Activated CD8-positive, alpha-beta T cell treated with anti-CD3 and anti-CD28 coated beads, Interleukin-2, amount 10 ng/mL, durations not matched to agents 7 days and 5 days (primary cell): ENCODE measurements around the gene PRR14L. TPM values are rescaled to one million over a fixed set of nuclear protein-coding genes. Genes with fewer than 3 reads are reported as not detected.
"Not testable (repeated sequence)": the region's sequence is repeated elsewhere in the genome, so short reads cannot be mapped to it uniquely, and the experiment has no call there.

Experiments used
- ATAC-seq: fragments of 150-1000 bp; cut with Tn5 transposase; one replicate; pipeline ENCODE4 v1.10.0; 2021; ENCODE audit warnings: moderate library complexity
- CTCF ChIA-PET: fragments of 350-600 bp; sonication (Branson Sonifier 250); formaldehyde crosslinking; loops from one replicate; lab custom pipeline; 2021; ENCODE audit warnings: antibody characterized with exemption; lab: Charles Lee
- POLR2A ChIA-PET: fragments of 350-600 bp; sonication (Branson Sonifier 250); formaldehyde crosslinking; loops from one replicate; lab custom pipeline; 2021; ENCODE audit warnings: antibody characterized with exemption; lab: Charles Lee
- DNase-seq: peaks from one replicate; pipeline ENCODE4 v3.0.0-alpha.2; 2020
- H3K27ac Mint-ChIP-seq: one replicate; pipeline ENCODE4 v1.8.0; 2021; ENCODE audit warnings: mild to moderate bottlenecking, mixed read lengths
- H3K27me3 Mint-ChIP-seq: one replicate; pipeline ENCODE4 v1.8.0; 2021; ENCODE audit warnings: low read depth, mixed read lengths
- H3K36me3 Mint-ChIP-seq: one replicate; pipeline ENCODE4 v1.8.0; 2021; ENCODE audit warnings: low read depth, mixed read lengths
- H3K4me1 Mint-ChIP-seq: one replicate; pipeline ENCODE4 v1.8.0; 2021; ENCODE audit warnings: low read depth, mixed read lengths
- H3K4me3 Mint-ChIP-seq: one replicate; pipeline ENCODE4 v1.8.0; 2021; ENCODE audit warnings: mild to moderate bottlenecking, mixed read lengths
- H3K9me3 Mint-ChIP-seq: one replicate; pipeline ENCODE4 v1.8.0; 2022; ENCODE audit warnings: mixed read lengths; ENCODE audit not compliant: insufficient read depth
- total RNA-seq, 2 experiments: library from RNA; stranded (reverse); gene quantifications; one replicate each; pipeline ENCODE4 v1.2.3, GENCODE V29; 2021

PRR14L gene
- 10 to 100 TPM; 64.0 to 65.3 TPM for total RNA-seq

DNA sequence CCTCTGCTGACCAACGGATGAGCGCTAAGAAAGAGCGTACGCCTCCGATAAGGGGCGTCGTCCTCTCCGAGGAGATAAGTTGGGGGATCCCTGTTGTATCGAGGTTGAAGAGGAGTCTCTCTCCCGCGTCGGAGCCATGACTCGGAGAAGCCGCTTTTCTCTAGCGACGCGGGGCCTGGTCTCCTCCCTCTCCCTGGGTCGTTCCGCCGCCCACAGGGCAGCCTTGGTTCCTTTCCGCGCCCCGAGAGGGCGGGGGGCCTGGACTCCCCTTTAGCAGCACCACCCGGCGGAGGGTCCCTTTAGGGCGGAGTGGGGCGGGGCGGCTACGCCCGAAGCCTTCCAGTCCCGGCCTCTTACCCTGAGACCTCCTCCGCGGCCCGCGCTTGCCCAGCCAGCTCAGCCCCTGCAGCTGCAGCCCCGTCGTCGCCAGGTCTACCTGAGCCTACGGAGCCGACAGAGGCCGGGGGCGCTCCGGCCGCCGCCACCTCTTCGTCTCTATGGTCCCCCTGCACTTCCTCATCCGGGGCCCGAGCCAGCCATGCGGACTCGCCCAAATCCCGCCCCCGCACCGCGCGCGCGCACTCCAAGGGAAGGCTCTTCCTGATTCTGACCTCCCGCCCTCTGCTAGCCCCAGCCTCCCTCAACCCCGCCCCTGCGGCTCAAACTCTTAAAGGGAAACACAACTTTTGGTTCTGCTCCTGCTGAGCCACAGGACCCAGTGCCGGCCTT lies at the start of gene PRR14L:
TSS of gene PRR14L (minus strand) at position 497 of the 729 bp plus-strand sequence. CDS start 11,272 bp downstream, outside the sequence.
- Mint-ChIP-seq H3K4me1 (peaks cover 52% of the 10 kb centered on the region), H3K4me3 (peak within 1 kb of the TSS; percentile 90), H3K27ac (peak within 1 kb of the TSS; percentile 96), H3K36me3 (peaks cover 22% of the 10 kb centered on the region), H3K27me3 (no peaks in the 10 kb centered on the region), H3K9me3 (no peaks in the 10 kb centered on the region)
- CTCF ChIA-PET = interaction anchor here (0.9 to 1.9 kb wide), 2 partner anchors 84 to 88 kb away, joined by 3 to 11 read pairs; partner anchors contain the start of gene PISD
- DNase-seq = peak; percentile 99
- peak; percentile 73 for ATAC-seq
- POLR2A ChIA-PET = interaction anchor here (1.0 to 1.2 kb wide), 2 partner anchors 11 to 88 kb away, joined by 3 read pairs; partner anchors contain the start of gene PISD

DNA sequence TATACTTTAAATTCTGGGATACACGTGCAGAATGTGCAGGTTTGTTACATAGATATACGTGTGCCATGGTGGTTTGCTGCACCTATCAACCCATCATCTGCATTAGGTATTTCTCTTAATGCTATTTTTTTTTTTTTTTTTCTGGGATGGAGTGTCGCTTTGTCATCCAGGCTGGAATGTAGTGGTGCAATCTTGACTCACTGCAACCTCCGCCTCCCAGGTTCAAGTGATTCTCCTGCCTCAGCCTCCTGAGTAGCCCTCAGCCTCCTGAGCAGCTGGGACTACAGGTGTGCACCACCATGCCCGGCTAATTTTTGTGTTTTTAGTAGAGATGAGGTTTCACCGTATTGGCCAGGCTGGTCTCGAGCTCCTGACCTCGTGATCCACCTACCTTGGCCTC lies 49.4 kb upstream of the PRR14L start:
- H3K9me3 Mint-ChIP-seq, ATAC-seq, H3K4me3 Mint-ChIP-seq, POLR2A ChIA-PET, H3K27ac Mint-ChIP-seq, H3K4me1 Mint-ChIP-seq, CTCF ChIA-PET, H3K27me3 Mint-ChIP-seq, DNase-seq: not testable (repeated sequence)
- peaks cover 39% of the 10 kb centered on the region for H3K36me3 Mint-ChIP-seq

DNA sequence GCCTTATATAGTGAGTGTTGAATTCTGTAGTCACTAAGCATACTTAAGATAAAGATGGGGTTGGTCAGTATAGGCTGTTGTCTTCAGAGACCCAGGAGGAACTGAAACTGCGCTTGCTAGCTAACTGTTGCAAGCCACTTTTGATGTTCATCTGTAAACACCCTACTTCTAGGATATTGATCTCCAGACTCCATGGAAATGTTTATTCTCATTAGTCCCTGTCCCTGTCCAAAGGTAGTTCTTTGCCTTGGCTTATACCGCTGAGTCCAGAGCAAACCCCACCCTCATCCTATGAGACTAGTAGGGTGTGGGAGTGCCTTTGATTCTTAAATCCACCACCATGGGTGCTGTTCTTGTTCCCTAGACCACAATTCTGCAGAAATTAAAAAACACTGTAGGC lies 40.3 kb upstream of the PRR14L start:
- no peak for ATAC-seq
- DNase-seq = no peak
- Mint-ChIP-seq H3K27ac (no peak overlapping the region), H3K4me3 (no peak overlapping the region), H3K9me3 (no peaks in the 10 kb centered on the region), H3K4me1 (peaks cover 4% of the 10 kb centered on the region), H3K36me3 (peaks cover 22% of the 10 kb centered on the region), H3K27me3 (no peaks in the 10 kb centered on the region)
- CTCF ChIA-PET = interaction anchor here (0.6 kb wide), 1 partner anchor 216 kb away, joined by 3 read pairs; no protein-coding TSS in a partner anchor
- POLR2A ChIA-PET = no interaction called here

DNA sequence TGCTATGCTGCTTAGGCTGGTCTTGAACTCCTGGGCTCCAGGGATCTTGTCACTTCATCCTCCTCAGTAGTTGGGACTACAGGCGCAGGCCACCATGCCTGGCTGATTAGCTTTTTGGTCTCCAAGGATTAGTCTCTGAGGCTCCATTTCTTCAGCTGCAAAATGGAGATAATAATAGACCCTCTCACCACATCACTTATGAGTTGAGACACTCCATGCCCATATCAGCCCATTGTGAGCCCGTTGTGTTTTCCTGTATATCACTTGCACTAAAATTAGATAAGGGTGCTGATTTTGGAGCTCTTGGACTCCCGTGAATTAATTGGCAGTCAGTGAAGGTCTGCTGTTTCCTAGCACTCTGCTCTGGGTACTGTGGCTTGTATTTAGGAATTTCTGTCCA lies 39.9 kb upstream of the PRR14L start:
- peaks cover 27% of the 10 kb centered on the region for H3K36me3 Mint-ChIP-seq
- H3K4me3 Mint-ChIP-seq = no peak overlapping the region
- no peak overlapping the region for H3K27ac Mint-ChIP-seq
- ChIA-PET POLR2A (no interaction called here), CTCF (interaction anchor here (0.6 kb wide), 1 partner anchor 215 kb away, joined by 3 read pairs; no protein-coding TSS in a partner anchor)
- no peak for DNase-seq
- no peak for ATAC-seq
- no peaks in the 10 kb centered on the region for H3K27me3 Mint-ChIP-seq
- H3K4me1 Mint-ChIP-seq = peaks cover 4% of the 10 kb centered on the region
- no peaks in the 10 kb centered on the region for H3K9me3 Mint-ChIP-seq

DNA sequence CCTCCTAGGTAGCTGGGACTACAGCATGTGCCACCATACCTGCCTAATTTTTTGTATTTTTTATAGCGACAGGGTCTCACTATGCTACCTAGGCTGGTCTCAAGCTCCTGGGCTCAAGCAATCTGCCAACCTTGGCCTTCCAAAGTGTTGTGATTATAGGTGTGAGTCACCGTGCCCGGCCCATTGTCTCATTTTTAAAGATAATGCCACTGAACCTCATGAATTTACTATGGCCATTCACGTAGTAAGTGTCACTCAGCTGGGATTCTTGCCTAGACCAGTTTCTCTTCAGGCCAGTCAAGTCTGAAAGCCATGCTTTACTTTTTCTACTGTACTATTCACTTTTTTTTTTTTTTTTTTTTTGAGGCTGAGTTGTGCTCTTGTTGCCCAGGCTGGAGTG lies 26.3 kb upstream of the PRR14L start:
- no peak for ATAC-seq
- Mint-ChIP-seq H3K4me3 (no peak overlapping the region), H3K9me3 (no peaks in the 10 kb centered on the region), H3K36me3 (peaks cover 37% of the 10 kb centered on the region), H3K4me1 (no peaks in the 10 kb centered on the region), H3K27ac (no peak overlapping the region), H3K27me3 (no peaks in the 10 kb centered on the region)
- DNase-seq = no peak
- ChIA-PET CTCF (interaction anchor here (0.7 kb wide), 1 partner anchor 60 kb away, joined by 3 read pairs; no protein-coding TSS in a partner anchor), POLR2A (no interaction called here)

DNA sequence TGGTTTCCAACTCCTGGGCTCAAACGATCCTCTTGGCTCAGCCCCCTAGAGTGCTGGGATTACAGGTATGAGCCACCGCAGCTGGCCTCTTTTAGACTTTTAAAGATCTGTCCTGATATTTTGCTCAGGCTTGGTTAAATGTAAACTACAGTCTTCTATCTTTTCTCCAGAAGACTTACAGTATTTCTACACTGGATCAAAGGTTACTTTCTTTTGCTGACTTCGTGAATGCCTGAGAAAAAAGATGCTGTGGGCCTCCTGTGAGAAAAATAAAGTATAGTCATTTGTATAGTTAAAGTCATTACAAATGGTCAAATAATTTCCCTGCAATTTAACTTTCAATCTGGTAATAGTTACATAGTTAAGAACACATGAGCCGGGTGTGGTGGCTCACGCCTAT lies 23.5 kb upstream of the PRR14L start:
- no peaks in the 10 kb centered on the region for H3K9me3 Mint-ChIP-seq
- ATAC-seq = no peak
- ChIA-PET CTCF (no interaction called here), POLR2A (no interaction called here)
- no peak overlapping the region for H3K4me3 Mint-ChIP-seq
- DNase-seq = no peak
- H3K4me1 Mint-ChIP-seq = no peaks in the 10 kb centered on the region
- peaks cover 33% of the 10 kb centered on the region for H3K36me3 Mint-ChIP-seq
- no peak overlapping the region for H3K27ac Mint-ChIP-seq
- no peaks in the 10 kb centered on the region for H3K27me3 Mint-ChIP-seq

DNA sequence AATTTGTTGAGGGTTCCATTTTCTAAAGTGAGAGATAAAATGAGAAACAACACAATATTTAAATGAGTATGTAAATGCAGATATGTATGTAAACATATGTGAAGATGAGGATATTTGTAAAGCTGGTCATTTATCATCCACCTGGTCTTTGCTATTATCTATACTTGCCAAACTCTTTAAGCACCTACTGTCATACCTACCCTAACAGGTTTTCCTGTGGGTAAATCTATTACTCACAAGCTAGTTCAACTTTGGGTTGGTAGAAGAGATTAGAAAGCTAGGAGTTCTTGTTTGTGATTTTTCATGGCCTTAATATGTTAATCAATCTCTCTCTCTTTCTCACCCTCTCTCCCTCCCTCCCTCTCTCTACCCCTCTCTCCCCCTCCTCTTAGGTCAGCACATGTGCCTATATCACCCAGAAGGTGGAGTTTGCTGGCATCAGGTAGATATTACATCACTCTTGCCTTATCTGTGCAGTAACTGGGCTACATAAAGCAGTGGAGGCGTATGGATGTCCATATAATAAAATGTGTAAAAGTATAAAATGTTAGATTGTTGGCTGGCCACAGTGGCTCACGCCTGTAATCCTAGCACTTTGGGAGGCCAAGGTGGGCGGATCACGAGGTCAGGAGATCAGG lies 18.6 kb upstream of the PRR14L start:
- no peaks in the 10 kb centered on the region for H3K9me3 Mint-ChIP-seq
- ATAC-seq = no peak
- no peaks in the 10 kb centered on the region for H3K27me3 Mint-ChIP-seq
- no peak for DNase-seq
- no peaks in the 10 kb centered on the region for H3K4me1 Mint-ChIP-seq
- no peak overlapping the region for H3K27ac Mint-ChIP-seq
- POLR2A ChIA-PET = interaction anchor here (0.7 kb wide), 1 partner anchor 401 kb away, joined by 3 read pairs; no protein-coding TSS in a partner anchor
- CTCF ChIA-PET = interaction anchor here (1.1 to 2.0 kb wide), 3 partner anchors 15 to 103 kb away, joined by 3 to 9 read pairs (median 3); partner anchors contain the start of gene DEPDC5
- H3K36me3 Mint-ChIP-seq = peaks cover 48% of the 10 kb centered on the region
- H3K4me3 Mint-ChIP-seq = no peak overlapping the region

DNA sequence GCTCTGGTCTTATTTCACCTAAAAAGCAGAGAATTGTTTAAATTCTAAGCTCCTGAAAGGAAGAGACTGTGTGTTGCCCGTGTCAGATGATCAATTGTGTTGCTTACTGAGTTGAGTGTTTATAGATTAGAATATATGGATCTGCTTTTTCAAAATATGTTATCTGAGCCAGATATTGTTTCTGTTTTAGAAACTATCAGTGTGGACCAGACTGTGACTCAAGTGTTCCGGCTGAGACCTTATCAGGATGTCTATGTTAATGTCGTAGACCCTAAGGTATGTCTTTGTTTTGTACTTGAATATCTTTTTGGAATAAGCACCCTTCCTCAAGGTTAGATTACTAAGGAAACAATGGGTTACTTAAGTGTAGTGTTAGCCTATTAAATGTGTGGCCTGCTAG lies 14.9 kb upstream of the PRR14L start:
- Mint-ChIP-seq H3K36me3 (peaks cover 51% of the 10 kb centered on the region), H3K4me1 (no peaks in the 10 kb centered on the region), H3K27me3 (no peaks in the 10 kb centered on the region), H3K4me3 (no peak overlapping the region), H3K9me3 (no peaks in the 10 kb centered on the region), H3K27ac (no peak overlapping the region)
- ChIA-PET POLR2A (interaction anchor here (0.6 kb wide), 1 partner anchor 12 kb away, joined by 4 read pairs; no protein-coding TSS in a partner anchor), CTCF (no interaction called here)
- ATAC-seq (no peak), DNase-seq (no peak)

DNA sequence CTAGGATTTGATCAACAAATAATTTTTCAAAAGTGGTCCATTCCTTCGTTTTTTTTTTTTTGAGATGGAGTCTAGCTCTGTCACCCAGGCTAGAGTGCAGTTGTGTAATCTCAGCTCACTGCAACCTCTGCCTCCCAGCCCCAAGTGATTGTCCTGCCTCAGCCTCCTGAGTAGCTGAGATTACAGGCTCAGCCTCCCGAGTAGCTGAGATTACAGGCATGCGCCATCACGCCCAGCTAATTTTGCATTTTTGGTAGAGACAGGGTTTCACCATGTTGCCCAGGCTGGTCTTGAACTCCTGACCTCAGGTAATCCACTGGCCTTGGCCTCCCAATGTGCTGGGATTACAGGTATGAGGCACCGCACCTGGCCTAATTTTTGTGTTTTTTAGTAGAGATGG lies 8.9 kb upstream of the PRR14L start:
- H3K4me3 Mint-ChIP-seq, H3K27ac Mint-ChIP-seq, H3K27me3 Mint-ChIP-seq, H3K9me3 Mint-ChIP-seq, ATAC-seq, POLR2A ChIA-PET, DNase-seq: not testable (repeated sequence)
- H3K4me1 Mint-ChIP-seq = peaks cover 20% of the 10 kb centered on the region
- CTCF ChIA-PET = interaction anchor here (1.3 to 1.6 kb wide), 2 partner anchors 93 to 212 kb away, joined by 4 to 5 read pairs; no protein-coding TSS in a partner anchor
- peaks cover 30% of the 10 kb centered on the region for H3K36me3 Mint-ChIP-seq

DNA sequence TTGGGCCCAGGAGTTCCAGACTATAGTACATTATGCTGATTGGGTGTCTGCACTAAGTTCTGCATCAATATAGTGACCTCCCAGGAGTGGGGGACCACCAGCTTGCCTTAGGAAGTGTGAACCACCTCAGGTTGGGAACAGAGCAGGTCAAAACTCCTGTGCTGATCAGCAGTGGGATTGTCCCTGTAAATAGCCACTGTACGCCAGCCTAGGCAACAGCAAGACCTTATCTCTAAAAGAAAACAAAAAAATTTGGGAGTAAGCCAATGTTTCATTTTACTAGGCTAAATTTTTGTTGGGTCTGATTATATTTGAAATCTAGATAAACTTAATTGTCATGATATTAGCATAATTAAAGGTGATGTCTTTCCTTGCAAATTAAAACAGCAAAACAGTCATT lies 7.3 kb upstream of the PRR14L start:
- Mint-ChIP-seq H3K36me3 (peaks cover 28% of the 10 kb centered on the region), H3K27me3 (no peaks in the 10 kb centered on the region), H3K27ac (no peak overlapping the region), H3K4me3 (no peak overlapping the region), H3K4me1 (peaks cover 31% of the 10 kb centered on the region), H3K9me3 (no peaks in the 10 kb centered on the region)
- ChIA-PET CTCF (no interaction called here), POLR2A (no interaction called here)
- DNase-seq (no peak), ATAC-seq (no peak)

DNA sequence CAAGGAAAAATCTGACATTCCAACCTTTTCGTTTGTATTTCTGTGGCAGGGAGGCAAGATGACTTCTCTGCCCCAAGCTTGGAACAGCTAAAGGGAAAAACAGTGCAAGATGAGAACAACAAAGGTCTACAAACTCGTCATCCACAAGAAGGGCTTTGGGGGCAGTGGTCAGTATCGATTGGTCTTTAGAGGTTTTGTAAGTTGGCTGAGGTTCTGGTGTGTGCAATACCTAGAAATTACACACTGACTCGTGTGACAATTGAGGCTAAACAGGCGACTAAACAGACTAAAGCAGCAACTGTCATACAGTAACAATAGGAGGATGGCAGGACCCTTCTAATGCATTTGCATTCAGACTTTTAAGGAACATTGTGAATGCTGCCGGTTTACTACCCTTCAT lies 4.9 kb upstream of the PRR14L start:
- POLR2A ChIA-PET = no interaction called here

More for the DNA sequence above, 4.9 kb upstream of the PRR14L start:
- CTCF ChIA-PET = interaction anchor here (1.4 to 1.8 kb wide), 2 partner anchors 64 to 89 kb away, joined by 4 to 5 read pairs; no protein-coding TSS in a partner anchor
- Mint-ChIP-seq H3K4me1 (peaks cover 41% of the 10 kb centered on the region), H3K4me3 (peak overlapping the region; percentile 80), H3K9me3 (no peaks in the 10 kb centered on the region), H3K27ac (peak overlapping the region; percentile 99), H3K27me3 (no peaks in the 10 kb centered on the region), H3K36me3 (peaks cover 14% of the 10 kb centered on the region)
- DNase-seq = no peak
- ATAC-seq = no peak
